Central memory CD4-positive, alpha-beta T cell (primary cell): ENCODE results near the gene SNAPC2.
A peak's percentile ranks its signal among the peaks of the same experiment; 100 is the strongest.
"Not testable (repeated sequence)": the region's sequence is repeated elsewhere in the genome, so short reads cannot be mapped to it uniquely, and the experiment has no call there.

ENCODE experiments used
- DNase-seq: peaks from one replicate; pipeline ENCODE4 v3.0.0; 2022

The SNAPC2 gene

DNA sequence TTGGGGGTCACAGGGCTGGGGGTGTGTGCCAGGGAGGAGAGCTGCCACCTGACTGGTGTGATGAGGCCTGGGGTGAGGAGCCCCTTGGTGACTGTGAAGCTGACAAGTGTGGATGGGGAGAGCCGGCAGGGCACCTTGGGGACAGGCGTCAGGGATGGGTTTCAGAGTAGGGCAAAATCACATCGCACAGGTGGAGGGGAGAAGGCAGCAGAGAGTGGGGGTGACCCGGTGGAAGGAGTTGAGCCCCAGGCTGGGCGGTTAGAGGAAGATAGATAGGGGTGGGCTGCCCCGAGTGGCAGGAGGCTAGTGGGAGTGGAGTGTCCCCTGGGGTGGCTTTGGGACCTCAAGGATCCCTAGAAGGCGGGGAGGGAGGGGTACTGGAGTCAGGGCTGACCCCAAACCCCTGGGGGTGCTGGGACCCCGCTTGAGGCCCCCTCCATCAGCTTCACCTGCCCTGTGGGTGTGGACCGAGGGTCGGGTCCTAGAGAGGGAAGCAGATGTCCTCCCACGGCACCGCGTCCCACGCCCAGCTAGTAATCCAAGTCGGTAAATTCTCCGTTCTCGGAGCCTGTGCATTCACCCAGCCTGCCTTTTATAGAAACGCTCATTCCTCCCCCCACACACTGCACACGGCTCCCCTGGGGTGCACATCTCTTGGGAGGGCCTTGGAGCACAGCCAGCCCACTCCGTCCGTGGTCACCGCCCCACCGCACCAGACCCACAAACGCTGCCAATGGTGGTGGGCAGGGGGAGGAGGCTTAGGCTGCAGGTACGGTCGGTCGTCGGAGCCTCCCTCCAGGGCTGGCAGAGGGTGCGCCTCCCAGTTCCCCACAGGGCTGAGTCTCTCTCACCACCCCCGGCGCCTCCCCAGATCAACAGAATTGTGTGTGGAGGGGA, 3.4 kb downstream of the SNAPC2 start:
- DNase-seq: no peak

DNA sequence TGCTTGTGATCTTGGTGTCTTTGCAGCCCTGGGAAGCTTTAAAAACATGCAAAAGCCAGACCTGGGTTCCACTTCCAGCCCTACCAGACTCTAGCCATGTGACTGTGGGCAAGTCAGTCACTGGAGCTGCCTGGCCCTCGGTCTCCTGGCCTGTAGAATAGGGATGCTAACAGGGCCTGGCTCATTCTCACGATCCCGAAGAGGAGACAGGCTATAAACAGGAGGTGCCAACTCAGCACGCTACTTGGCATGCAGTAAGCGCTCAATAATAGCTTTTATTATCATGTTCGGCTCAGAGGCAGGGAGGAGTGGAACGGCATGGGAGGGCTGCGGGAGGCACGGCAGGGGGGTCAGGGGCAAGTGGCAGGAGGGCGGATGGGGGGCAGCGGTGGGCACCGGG, 4.1 kb downstream of the SNAPC2 start:
- no peak for DNase-seq

DNA sequence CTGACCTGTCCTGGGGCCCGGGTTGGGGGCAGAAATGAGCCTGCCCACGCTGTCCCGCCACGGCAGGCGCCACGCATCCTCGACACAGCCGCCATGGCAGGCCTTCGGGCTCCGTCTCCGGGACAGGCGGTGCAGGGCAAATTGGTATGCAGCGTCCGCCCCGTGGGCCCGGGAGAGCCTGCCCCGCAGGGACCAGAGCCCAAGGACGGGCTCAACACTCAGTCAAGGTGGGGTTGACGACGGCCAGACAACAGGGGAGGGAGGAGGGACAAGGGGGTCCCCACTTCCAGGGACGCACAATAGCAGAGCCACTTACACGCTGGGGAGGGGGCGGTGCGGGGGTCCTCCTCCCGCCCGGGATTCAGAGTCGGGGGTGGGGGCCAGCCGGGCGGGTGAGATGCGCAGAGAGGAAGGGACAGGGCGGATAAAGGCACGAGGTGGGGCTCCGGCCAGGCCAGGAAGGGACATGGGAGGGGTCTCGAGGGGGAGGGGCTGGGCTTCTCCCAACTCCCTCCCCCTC, 4.6 kb downstream of the SNAPC2 start:
- no peak for DNase-seq

DNA sequence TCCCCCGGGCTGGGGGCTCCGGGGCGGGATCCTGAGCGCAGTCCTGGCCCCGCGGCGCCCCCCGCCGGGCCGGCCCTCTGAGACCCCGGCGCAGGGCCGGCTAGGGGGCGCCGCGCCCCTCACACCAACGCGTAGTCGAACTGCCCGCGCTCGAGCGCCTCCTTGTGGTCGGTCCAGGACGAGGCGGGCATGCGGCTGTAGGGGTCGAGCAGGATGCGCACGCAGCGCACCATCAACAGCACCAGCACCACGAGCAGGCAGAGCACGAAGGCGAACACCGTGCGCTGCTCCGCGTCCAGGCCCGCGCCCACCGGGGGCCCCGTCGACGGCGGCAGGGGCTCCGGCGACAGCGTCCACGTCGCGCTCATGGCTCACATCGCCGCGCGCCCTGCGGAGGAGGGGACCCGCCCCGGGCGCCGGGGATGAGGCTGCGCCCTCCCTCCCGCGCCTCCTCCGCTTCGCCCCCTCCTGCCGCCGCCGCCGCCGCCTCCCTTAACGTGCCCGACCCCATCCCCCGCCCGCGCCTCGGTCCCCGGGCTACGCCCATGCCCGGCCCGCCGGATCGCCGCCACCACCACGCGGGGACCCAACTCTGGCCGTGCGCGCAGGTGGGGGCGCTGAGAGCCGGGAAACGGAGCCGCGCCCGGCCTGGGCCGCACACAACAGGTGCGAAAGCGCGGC, 5.2 kb downstream of the SNAPC2 start:
- DNase-seq: peak; percentile 67

DNA sequence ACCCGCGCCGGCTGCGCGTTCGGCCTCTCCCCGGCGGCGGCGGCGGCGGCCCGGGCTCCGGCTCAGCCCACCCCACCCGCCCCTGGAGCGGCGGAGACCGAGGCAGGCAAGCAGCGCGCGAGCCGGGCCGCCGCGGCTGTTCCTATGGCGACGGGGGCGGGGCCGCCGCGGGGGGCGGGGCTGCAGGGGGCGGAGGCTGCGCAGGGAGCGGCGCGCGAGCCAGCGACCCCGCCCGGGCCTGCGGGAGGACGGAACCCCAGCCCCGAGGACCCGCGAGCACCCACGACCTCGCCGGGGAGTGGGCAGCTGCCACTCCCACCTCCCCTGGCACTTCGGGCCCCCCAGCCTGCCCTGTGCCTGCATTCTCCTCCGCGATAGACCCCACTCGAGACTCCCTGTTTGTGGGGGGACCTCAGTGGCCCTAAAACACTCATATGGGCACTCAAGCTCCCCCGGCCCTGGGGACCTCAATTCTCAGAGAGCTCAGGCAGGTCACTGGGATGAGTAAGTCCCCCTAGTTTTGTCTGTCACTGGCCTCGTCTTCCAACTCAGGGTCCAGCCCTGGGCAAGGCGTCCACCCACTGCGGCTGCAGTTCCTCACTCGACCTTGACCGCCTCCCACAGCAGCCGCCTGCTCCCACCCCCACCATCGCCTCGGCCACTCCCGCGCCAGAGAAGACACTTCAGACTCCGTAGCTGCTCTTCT, 6.0 kb downstream of the SNAPC2 start, which contains the start of gene CTXN1:
Gene CTXN1, minus strand, starts transcription at position 115 of the 706 bp plus-strand sequence. CDS start 597 bp downstream, outside the sequence.
- DNase-seq: peak; percentile 68

- DNase-seq: no peak
These were observed 6.8 kb downstream of the SNAPC2 start for GRCh38 chr19:7926727-7927604.

GRCh38 chr19:7927605-7928333, 7.6 kb downstream of the SNAPC2 start:
- DNase-seq: no peak

DNA sequence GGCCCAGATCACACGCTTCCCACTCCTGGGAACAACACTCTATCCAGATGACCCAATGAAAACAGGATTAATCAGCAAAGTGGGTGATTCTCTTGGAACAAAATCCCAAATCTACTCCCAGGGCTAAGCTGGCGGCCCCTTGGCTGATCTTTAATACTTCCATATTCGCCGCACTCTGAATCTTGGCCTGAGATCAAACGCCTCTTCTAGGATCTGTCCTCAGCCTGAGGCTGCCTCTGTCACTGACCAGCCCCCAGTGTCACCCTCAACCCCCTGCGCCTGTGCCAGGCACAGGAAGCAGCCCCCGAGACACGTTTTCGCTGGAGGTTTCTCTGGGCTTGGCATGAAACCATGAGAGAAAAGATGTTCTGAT, 8.2 kb downstream of the SNAPC2 start:
- no peak for DNase-seq

DNA sequence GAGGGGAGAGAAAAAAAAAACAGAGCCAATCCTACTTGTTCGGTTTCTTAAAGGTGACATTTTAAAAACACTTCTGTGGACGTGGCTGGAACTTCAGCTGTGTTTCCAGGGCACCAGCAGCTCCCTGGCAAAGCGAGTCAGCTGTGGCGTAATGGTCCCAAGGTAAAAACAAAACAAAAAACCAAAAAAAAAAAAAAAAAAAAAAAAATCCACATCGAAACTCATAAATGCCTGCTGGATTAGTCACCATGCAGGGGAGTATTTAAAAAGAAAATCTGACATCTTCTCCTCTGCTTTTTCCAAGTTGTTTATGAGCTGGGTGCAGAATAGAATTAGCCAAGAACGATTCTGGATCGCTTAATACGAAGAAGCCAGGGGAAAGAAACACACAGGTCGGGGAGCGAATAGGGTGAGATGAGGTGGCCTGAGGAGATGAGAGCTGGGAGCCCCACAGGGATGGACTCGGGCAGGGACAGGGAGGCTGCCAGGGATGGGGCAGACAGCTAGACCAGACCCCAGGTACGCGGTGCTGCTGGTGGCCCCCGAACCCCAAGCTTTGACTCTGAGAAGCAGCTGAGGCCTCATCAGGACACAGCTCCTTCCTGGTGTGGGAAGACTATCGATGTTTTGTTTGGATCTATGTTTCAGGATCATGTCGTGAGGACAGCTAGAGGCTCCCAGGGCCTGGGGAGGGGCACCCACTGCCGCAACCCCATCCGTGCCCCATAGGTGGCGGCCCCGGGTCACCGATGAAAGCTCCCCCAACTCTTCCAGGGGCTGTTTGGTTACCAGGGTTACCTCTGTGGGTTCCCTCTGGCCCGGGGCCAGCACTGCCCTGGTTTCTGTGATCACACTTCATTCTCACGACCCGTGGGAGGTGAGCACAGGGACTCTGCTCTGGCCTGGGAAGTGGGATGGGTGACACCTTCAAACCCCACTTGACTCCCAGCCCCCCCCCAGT, 8.9 kb downstream of the SNAPC2 start:
- DNase-seq: peak; percentile 73

DNA sequence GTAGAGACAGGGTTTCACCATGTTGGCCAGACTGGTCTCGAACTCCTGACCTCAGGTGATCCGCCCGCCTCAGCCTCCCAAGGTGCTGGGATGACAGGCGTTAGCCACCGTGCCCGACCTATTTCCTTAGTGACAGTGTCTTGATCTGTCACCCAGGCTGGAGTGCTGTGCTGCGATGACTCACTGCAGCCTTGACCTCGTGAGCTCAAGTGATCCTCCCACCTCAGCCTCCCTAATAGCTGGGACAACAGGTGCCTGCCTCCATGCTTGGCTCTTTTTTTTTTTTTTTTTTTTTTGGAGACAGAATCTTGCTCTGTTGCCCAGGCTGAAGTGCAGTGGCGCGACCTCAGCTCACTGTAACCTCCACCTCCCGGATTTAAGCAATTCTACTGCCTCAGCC, 9.9 kb downstream of the SNAPC2 start:
- DNase-seq: not testable (repeated sequence)

GRCh38 chr19:7930765-7931164, 10.6 kb downstream of the SNAPC2 start:
- no peak for DNase-seq

GRCh38 chr19:7931221-7932061, 11.3 kb downstream of the SNAPC2 start:
- DNase-seq: no peak

DNA sequence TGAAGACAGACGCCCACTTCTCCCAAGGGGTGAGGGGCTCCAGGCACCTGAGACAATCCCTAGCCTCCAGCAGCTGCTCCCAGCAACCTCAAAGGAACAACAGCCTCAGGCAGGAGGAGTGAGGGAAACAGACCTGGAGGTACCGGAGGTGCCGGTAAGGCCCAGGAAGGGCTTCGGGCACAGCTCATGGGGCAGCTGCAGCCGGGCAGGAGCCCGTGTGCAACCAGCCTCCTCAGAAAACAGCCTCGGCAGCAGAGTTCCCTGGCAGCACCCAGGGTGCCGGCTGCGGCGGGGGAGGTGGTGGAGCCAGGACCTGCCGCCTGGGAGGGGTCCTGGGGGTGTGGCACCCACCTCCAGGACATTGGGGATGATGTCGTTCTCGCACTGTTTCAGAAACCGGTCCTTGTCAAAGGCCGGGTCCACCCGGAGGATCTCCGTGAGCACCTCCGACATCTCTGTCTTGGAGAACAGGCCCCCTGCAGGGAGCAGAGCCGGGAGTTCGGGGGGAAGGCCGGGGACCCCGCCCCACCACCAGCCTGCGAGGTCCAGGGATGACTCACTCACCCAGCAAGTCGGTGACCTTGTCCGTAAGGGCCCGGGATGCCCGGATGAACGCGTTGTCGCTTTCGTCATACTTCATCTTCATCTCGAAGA, 12.3 kb downstream of the SNAPC2 start:
- no peak for DNase-seq

DNA sequence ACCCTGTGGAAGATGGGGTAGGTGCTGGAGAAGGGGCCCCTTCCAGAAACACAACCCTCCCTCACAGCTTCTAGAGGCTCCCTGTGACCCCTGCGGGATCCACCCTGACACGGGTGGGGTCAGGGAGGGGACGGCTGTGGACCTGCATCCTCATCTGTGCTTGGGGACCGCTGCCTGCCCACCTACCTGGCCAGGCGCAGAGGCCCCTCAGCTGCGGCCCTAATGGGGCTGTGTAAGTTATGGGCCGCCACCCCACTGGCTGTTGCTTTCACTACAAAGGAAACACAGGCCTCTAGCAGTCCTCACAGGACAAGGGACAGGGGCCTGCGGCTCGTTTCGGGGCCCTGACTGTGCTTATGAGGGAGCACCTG, 12.8 kb downstream of the SNAPC2 start:
- no peak for DNase-seq

DNA sequence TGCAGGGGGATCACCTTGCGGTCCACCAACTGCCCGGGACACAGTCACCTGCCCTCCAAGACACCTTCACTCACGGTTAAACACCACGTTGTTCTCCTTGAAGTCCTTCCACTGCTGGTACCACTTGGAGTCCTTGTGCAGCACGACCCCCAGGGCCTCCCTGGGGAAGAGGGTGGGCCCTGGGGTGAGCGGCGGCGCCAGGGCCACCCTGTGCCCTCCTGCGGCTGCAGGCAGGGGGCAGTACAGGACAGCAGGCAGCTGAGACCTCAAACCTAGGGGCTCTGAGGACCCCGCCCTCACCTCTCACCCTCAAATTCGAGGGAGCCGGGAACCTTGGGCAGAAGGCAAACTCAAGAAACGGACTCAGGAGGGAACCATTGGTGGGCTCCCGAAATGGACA, 13.3 kb downstream of the SNAPC2 start:
- no peak for DNase-seq

GRCh38 chr19:7933828-7934725, 13.9 kb downstream of the SNAPC2 start:
- no peak for DNase-seq

- no peak for DNase-seq
These were observed 14.6 kb downstream of the SNAPC2 start for GRCh38 chr19:7934766-7935165.

DNA sequence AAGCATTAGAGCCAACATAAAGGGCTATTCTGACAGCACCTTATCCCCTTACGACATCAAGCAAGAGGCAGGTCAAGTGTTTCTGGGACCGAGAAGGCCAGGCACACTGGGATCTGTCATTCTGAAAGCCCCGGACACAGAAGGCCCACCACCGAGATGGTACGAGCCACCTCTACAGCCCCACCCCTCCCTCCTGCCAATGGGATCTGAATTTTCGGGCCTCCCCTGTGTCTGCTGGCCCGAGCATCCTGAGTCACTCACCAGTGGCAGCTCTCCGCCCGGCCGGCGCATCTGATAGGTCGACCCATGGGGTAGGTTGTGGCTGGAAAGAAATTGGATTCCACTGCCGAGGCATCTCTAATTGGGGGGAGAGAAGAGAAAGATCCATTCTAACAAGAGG, 20.7 kb downstream of the SNAPC2 start:
- no peak for DNase-seq
